Parathyroid adenoma (tissue), 2 donors: ENCODE results near the gene GALNT17.

Source experiments
- H2AFZ ChIP-seq: fragments of 300-600 bp; sonication (generic); one replicate; pipeline ENCODE4 v1.7.0; 2017; ENCODE audit warnings: antibody characterized with exemption, mild to moderate bottlenecking
- H3K27ac ChIP-seq: fragments of 300-600 bp; sonication (generic); one replicate; pipeline ENCODE4 v1.7.0; 2017
- H3K27me3 ChIP-seq: fragments of 300-600 bp; sonication (generic); one replicate; pipeline ENCODE4 v1.7.0; 2017; ENCODE audit warnings: low read length; ENCODE audit not compliant: control insufficient read depth, insufficient read depth
- H3K36me3 ChIP-seq: fragments of 300-600 bp; sonication (generic); one replicate; pipeline ENCODE4 v1.7.0; 2017; ENCODE audit warnings: low read length; ENCODE audit not compliant: control insufficient read depth, insufficient read depth
- H3K4me1 ChIP-seq: fragments of 300-600 bp; sonication (generic); one replicate; pipeline ENCODE4 v1.7.0; 2017; ENCODE audit warnings: control low read depth
- H3K4me2 ChIP-seq: fragments of 300-600 bp; sonication (generic); one replicate; pipeline ENCODE4 v1.7.0; 2017; ENCODE audit warnings: low read length
- H3K4me3 ChIP-seq: fragments of 300-600 bp; sonication (generic); one replicate; pipeline ENCODE4 v1.7.0; 2017; ENCODE audit warnings: low read depth, low read length
- H3K79me2 ChIP-seq: fragments of 300-600 bp; sonication (generic); one replicate; pipeline ENCODE4 v1.7.0; 2017; ENCODE audit warnings: control low read depth
- H3K9ac ChIP-seq: fragments of 300-600 bp; sonication (generic); one replicate; pipeline ENCODE4 v1.7.0; 2017; ENCODE audit warnings: mild to moderate bottlenecking
- H3K9me3 ChIP-seq: fragments of 300-600 bp; sonication (generic); one replicate; pipeline ENCODE4 v1.7.0; 2017; ENCODE audit warnings: low read length; ENCODE audit not compliant: control insufficient read depth
- CTCF ChIP-seq: fragments of 300-600 bp; sonication (generic); IDR thresholded peaks from one replicate; pipeline ENCODE4 v1.7.0; 2017; ENCODE audit warnings: antibody characterized with exemption, mild to moderate bottlenecking
- donor health status: primary hyperparathyroidism.

Gene GALNT17

GRCh38 chr7:71477441-71477840 is 345.5 kb downstream of the GALNT17 start:
- H3K36me3 ChIP-seq: no peaks in the 10 kb centered on the region
- H3K27me3 ChIP-seq: no peaks in the 10 kb centered on the region
- TF ChIP-seq CTCF: no peak
- no peaks in the 10 kb centered on the region for H3K4me1 ChIP-seq
- no peaks in the 10 kb centered on the region for H3K79me2 ChIP-seq
- no peak overlapping the region for H3K4me2 ChIP-seq
- no peak overlapping the region for H3K27ac ChIP-seq
- no peak overlapping the region for H2AFZ ChIP-seq
- no peaks in the 10 kb centered on the region for H3K9me3 ChIP-seq
- H3K4me3 ChIP-seq: no peak overlapping the region
- H3K9ac ChIP-seq: no peak overlapping the region

GRCh38 chr7:71479231-71479630 is 347.3 kb downstream of the GALNT17 start:
- Histone ChIP-seq H3K79me2 (no peaks in the 10 kb centered on the region), H3K36me3 (no peaks in the 10 kb centered on the region), H3K27me3 (no peaks in the 10 kb centered on the region), H2AFZ (no peak overlapping the region), H3K27ac (no peak overlapping the region), H3K4me1 (no peaks in the 10 kb centered on the region), H3K9ac (no peak overlapping the region), H3K4me3 (no peak overlapping the region), H3K9me3 (no peaks in the 10 kb centered on the region), H3K4me2 (no peak overlapping the region)
- TF ChIP-seq CTCF: no peak

GRCh38 chr7:71480791-71481190 is 348.8 kb downstream of the GALNT17 start:
- H3K9me3 ChIP-seq: no peaks in the 10 kb centered on the region
- H3K4me2 ChIP-seq: no peak overlapping the region
- H3K4me3 ChIP-seq: no peak overlapping the region
- no peak for TF ChIP-seq CTCF
- no peaks in the 10 kb centered on the region for H3K79me2 ChIP-seq
- H2AFZ ChIP-seq: no peak overlapping the region
- H3K9ac ChIP-seq: no peak overlapping the region
- H3K36me3 ChIP-seq: no peaks in the 10 kb centered on the region
- H3K27ac ChIP-seq: no peak overlapping the region
- no peaks in the 10 kb centered on the region for H3K4me1 ChIP-seq
- no peaks in the 10 kb centered on the region for H3K27me3 ChIP-seq

- Histone ChIP-seq H2AFZ (no peak overlapping the region), H3K4me2 (no peak overlapping the region), H3K9me3 (no peaks in the 10 kb centered on the region), H3K27me3 (no peaks in the 10 kb centered on the region), H3K4me3 (no peak overlapping the region), H3K4me1 (no peaks in the 10 kb centered on the region), H3K36me3 (no peaks in the 10 kb centered on the region), H3K9ac (no peak overlapping the region), H3K27ac (no peak overlapping the region), H3K79me2 (no peaks in the 10 kb centered on the region)
- no peak for TF ChIP-seq CTCF
These were observed 350.3 kb downstream of the GALNT17 start for GRCh38 chr7:71482284-71482683.

- Histone ChIP-seq H3K79me2 (no peaks in the 10 kb centered on the region), H3K4me1 (no peaks in the 10 kb centered on the region), H2AFZ (no peak overlapping the region), H3K36me3 (no peaks in the 10 kb centered on the region), H3K4me2 (no peak overlapping the region), H3K4me3 (no peak overlapping the region), H3K9me3 (no peaks in the 10 kb centered on the region), H3K9ac (no peak overlapping the region), H3K27me3 (no peaks in the 10 kb centered on the region), H3K27ac (no peak overlapping the region)
- no peak for TF ChIP-seq CTCF
These were observed 352.4 kb downstream of the GALNT17 start for GRCh38 chr7:71484380-71484779.
